SKM-1 treated with dmso at 0.1 percent for 144 hours (cell line): ENCODE measurements around the gene NELFB.
"Not testable (repeated sequence)": the region's sequence is repeated elsewhere in the genome, so short reads cannot be mapped to it uniquely, and the experiment has no call there.

ENCODE experiments used
- DNase-seq: peaks from one replicate; lab custom pipeline; 2025; ENCODE audit not compliant: unreplicated experiment; lab: John Stamatoyannopoulos, UW

Gene NELFB

GRCh38 chr9:137247135-137247915 is 7.8 kb upstream of the NELFB start:
- no peak for DNase-seq

DNA sequence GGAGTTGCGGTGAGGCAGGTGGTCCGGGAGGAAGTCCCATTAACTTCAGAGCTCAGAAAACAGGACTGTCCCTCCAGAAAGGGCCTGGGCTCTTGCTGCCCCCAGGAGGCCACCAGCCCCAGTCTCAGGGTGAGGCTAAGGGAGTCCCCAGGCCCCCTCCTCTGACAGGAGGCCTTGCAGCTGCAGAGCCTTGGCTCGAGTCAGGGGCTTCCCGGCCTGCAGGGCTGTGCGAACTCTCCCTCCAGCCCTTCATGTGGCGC is 7.3 kb upstream of the NELFB start:
- no peak for DNase-seq

DNA sequence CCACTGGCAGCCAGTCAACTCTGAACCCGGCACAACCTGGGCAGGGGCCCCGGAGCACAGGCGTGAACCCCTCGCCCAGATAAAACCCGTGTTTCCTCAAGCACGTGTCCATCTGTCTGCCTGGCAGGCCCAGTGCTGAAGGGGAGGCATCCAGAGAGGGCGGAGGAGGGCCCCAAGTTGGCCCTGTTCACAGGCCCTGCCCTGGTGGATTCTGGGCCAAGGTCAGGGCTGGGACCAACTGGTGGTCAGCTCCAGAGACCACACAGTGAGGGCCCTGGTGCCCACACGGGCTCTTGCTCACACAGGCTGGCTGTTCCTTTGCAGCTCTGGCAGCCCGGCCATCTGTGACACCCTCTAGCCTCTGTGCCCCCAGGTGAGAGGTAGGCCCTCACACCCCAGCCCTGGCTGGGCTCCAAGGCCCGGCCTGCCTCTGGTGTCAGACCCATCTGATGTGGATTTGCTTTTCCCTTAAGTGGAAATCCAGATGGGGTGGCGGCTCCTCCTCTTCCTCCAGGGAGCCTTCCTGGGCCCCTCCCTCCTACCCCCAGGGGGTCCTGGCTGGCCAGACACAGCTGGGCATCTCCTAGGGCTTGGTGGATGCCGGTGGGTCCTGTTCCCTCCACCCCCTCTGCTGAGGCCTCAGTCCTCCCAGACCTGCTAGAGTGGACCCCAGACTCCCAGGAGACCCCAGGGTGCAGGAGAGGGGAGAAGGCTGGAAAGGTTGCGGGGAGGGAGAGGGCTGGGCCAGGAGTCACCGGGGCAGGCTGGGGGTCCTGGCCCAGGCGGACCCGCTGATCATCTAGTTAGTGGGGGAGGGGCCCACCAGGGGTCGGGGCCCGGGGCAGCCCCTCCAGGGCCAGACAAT is 4.6 kb upstream of the NELFB start:
- no peak for DNase-seq

- no peak for DNase-seq
Measured at GRCh38 chr9:137251194-137251461, 4.0 kb upstream of the NELFB start, which contains the start of gene STPG3. Gene STPG3 (plus strand): TSS chr9:137251286. CDS start chr9:137251287, 1 bp downstream.

- no peak for DNase-seq
Measured at GRCh38 chr9:137251490-137252268, 3.4 kb upstream of the NELFB start.

GRCh38 chr9:137252555-137253506 is 2.3 kb upstream of the NELFB start:
- no peak for DNase-seq

DNA sequence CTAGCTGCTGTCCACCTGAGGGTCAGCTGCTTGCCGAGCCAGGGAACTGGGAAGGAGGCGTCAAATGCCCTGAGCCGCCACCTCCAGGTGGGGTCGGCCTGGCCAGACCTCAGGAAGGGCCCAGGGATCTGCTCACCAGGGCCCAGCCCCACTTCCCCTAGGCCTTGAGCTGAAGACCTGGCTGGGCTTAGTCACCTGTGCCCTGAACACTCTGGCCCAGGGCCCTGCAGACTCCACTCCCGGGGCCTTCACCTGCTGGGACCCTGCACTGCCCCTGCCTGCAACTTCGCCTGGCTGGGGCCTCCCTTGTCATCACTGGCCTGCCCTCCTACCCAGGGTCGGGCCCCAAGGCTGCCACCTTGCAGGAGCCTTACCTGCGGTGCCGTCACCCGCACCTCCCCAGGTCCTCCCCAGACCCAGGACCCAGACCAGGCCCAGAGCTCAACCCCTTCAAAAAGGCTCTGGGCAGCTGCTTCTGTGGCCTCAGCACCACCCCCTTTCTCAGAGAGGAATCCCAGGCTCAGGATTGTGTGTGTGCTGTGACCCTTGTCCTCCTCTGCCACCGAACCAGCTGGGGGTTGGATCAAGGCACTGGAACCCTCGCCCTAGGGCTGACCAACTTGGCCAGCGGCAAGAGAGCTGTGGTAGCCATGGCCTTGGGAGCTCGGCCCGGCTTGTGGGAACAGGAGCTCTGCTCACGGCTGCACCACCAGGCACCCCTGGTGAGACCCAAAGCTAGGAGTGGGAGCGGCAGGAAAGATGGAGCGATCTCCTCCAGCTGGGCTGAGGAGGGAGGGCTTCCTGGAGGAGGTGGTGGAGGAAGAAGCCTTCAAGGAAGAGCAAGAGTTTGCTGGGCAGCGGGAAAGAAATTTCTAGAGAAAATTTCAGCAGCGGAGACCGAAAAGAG is 1.2 kb upstream of the NELFB start:
- DNase-seq: no peak

DNA sequence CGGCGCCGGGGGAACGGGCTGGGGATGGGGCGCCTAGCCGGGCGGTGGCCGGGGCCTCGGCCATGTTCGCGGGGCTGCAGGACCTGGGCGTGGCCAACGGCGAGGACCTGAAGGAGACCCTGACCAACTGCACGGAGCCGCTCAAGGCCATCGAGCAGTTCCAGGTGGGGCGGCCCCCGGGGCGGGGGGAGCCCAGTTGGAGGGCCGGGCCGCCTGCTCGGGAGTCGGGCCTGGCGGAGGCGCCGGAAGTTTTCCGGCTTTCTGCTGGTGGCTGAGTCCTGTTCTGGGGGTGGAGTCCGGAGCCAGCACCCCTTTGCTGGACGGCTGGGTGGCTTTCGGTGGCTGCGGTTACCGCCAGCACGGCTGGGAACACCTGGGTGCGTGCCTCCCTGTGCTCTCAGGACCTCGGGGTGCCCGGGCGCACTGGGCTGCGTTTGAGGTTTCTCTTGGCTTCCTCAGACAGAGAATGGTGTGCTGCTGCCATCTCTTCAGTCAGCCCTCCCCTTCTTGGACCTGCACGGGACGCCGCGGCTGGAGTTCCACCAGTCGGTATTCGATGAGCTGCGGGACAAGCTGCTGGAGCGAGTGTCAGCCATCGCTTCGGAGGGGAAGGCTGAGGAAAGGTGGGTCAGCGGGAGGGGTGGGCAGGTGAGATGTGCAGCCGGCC is 454 bp downstream of the NELFB start:
- no peak for DNase-seq

DNA sequence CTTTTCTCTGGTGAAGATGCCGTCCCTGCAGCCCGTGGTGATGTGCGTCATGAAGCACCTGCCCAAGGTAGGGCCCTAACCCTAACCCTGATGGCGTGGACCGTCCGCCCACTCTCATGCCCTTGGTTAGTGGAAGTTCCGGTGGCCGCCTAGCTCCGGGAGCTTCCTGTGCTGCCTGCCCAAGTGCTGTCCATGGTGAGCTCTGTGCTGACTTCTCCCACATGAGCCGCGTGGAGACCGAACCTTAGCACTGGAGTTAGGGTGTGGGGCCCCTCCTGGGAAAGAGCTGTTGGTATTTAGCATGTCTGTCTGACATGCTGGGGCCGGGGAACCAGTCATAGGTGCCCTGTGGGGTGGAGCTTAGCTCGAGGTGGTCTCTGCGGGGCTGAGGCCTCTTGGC is 1.2 kb downstream of the NELFB start:
- no peak for DNase-seq

DNA sequence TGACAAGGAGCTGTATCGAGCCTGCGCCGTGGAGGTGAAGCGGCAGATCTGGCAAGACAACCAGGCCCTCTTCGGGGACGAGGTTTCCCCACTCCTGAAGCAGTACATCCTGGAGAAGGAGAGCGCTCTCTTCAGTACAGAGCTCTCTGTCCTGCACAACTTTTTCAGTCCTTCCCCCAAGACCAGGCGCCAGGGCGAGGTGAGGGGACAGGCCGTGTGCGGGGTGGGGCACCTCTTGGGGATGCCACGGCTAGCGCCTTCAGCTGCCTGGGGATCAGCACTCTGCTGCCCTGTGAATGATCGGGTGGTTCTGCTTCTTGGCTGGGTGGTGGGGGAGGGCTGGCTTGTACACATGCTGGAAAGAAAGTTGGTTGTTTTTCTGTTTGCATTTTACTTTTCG is 1.7 kb downstream of the NELFB start:
- DNase-seq: no peak

DNA sequence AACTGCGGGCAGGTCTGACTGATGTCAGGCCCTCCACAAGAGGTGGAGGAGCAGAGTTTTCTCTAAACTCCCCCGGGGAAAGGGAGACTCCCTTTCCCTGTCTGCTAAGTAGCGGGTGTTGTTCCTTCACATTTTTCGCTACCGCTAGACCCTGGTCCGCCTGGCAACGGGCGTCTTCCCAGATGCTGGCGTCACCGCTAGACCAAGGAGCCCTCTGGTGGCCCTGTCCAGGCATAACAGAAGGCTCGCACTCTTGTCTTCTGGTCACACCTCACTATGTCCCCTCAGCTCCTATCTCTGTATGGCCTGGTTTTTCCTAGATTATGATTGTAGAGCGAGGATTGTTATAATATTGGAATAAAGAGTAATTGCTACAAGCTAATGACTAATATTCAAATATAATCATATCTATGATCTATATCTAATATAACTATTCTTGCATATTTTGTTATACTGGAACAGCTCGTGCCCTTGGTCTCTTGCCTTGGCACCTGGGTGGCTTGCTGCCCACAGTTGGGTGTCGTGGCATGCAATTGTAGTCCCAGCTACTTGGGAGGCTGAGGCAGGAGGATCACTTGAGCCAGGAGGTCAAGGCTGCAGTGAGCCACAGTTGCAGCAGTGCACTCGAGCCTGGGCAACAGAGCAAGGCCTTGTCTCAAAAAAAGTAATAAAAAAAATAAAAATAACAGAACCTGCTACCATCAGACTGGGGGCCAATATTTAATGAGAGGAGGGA is 7.2 kb downstream of the NELFB start:
- DNase-seq: not testable (repeated sequence)

- no peak for DNase-seq
Measured at GRCh38 chr9:137262909-137263285, 7.8 kb downstream of the NELFB start.

DNA sequence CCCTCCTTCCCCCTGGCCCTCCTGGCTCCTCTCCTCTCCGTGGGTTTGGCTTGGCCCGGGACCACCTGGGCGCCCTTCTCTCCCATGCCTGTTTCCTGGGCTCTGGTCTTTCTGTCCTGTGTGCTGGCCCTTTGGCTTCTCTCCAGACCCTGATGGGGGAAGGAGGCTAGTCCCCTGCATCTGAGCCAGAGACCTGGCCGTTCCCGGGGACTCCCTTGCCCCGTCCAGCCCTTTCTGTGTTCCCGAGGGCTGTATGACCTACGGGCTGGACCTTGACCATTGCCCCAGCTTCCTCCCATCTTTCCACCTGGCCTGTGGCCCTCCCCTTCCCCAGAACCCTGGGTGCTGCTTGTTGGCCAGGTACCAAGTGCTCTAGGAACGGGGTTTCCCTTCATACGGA is 8.4 kb downstream of the NELFB start:
- no peak for DNase-seq

GRCh38 chr9:137264067-137264466 is 8.9 kb downstream of the NELFB start:
- DNase-seq: no peak

DNA sequence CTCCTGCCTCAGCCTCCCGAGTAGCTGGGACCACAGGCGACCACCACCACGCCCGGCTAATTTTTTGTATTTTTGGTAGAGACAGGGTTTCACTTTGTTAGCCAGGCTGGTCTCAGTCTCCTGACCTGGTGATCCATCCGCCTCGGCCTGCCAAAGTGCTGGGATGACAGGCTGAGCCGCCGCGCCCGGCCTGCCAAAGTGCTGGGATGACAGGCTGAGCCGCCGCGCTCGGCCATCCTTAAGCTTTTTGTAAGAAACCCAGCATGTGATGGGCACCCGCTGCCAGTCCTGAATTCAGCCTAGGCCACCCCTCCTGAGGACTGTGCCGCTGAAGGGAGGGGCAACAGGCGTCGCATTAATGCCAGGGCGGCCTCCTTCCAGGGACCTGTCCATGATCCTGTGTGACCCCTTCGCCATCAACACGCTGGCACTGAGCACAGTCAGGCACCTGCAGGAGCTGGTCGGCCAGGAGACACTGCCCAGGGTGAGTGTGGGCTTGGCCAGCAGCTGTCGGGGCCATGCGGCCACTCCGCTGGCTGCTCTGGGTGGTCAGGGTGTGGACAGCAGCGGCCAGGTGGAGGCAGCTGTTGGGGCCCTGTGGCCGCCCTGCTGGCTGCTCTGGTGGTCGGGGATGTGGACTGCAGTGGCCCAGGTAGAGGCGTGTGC is 10.5 kb downstream of the NELFB start:
- no peak for DNase-seq

GRCh38 chr9:137266162-137266527 is 11.0 kb downstream of the NELFB start:
- no peak for DNase-seq

- DNase-seq: no peak
Measured at GRCh38 chr9:137266585-137267453, 11.7 kb downstream of the NELFB start.
